SU-DHL-6 (cell line): ENCODE data around the gene WFDC10B.

Experiments
- H2AFZ ChIP-seq: fragments of 200-600 bp; sonication (generic); 2 replicates; pipeline ENCODE4 v1.6.1; 2014; ENCODE audit warnings: low read depth, mild to moderate bottlenecking, moderate library complexity, mixed read lengths, antibody characterized with exemption, low read length; ENCODE audit not compliant: severe bottlenecking
- H3F3A ChIP-seq: fragments of 200-600 bp; shearing (Covaris generic); 2 replicates; pipeline ENCODE4 v1.6.0; 2016; ENCODE audit warnings: antibody characterized with exemption, mild to moderate bottlenecking; ENCODE audit not compliant: insufficient read depth
- H3K27ac ChIP-seq: fragments of 200-600 bp; sonication (generic); 2 replicates; pipeline ENCODE4 v1.5.1; 2016; ENCODE audit warnings: low read depth, mild to moderate bottlenecking, low read length, moderate library complexity, mixed read lengths
- H3K27me3 ChIP-seq: fragments of 200-600 bp; sonication (generic), shearing (Covaris generic); 2 replicates; pipeline ENCODE4 v1.6.0; 2014; ENCODE audit warnings: mild to moderate bottlenecking, low read length
- H3K36me3 ChIP-seq: fragments of 200-600 bp; sonication (generic); 2 replicates; pipeline ENCODE4 v1.6.1; 2014; ENCODE audit warnings: mild to moderate bottlenecking, low read length, mixed read lengths
- H3K4me2 ChIP-seq: fragments of 300-600, 200-600 bp; shearing (Covaris generic), sonication (generic); 2 replicates; pipeline ENCODE4 v1.6.0; 2014; ENCODE audit warnings: low read length, low read depth, mild to moderate bottlenecking; ENCODE audit not compliant: poor library complexity, severe bottlenecking
- H3K4me3 ChIP-seq: fragments of 200-600 bp; sonication (generic); 2 replicates; pipeline ENCODE4 v1.5.1; 2014; ENCODE audit warnings: antibody characterized with exemption, low read length, mild to moderate bottlenecking, mixed read lengths; ENCODE audit not compliant: insufficient read depth, poor library complexity, severe bottlenecking
- H3K79me2 ChIP-seq: fragments of 200-600 bp; sonication (generic); 2 replicates; pipeline ENCODE4 v1.6.1; 2014; ENCODE audit warnings: mild to moderate bottlenecking, low read length, moderate library complexity; ENCODE audit not compliant: insufficient read depth
- H3K9ac ChIP-seq: fragments of 200-600 bp; sonication (generic); 2 replicates; pipeline ENCODE4 v1.7.0; 2014; ENCODE audit warnings: mild to moderate bottlenecking, low read length
- H3K9me2 ChIP-seq: fragments of 200-600 bp; sonication (generic); replicated peaks from 2 replicates; pipeline ENCODE4 v1.6.1; 2014; ENCODE audit warnings: low read length; ENCODE audit not compliant: insufficient read depth
- H3K9me3 ChIP-seq: fragments of 200-600 bp; sonication (generic); 2 replicates; pipeline ENCODE4 v1.6.1; 2014; ENCODE audit warnings: low read length, mixed read lengths; ENCODE audit not compliant: insufficient read depth
- H4K20me1 ChIP-seq: fragments of 200-600 bp; sonication (generic); 2 replicates; pipeline ENCODE4 v1.6.1; 2014; ENCODE audit warnings: low read depth, mild to moderate bottlenecking, antibody characterized with exemption, low read length, moderate library complexity, mixed read lengths
- EZH2phosphoT487 ChIP-seq: fragments of 200-600 bp; sonication (generic), shearing (Covaris generic); conservative IDR thresholded peaks from 2 replicates; pipeline ENCODE4 v1.6.1; 2018; ENCODE audit warnings: mild to moderate bottlenecking, antibody characterized with exemption, low read length, moderate library complexity, mixed read lengths
- TF ChIP-seq, protein P1 (sequence below): fragments of 200-600 bp; sonication (generic); IDR thresholded peaks from one replicate; pipeline ENCODE4 v1.5.1; 2017; ENCODE audit warnings: antibody characterized with exemption, mild to moderate bottlenecking, low read length, moderate library complexity; ENCODE audit not compliant: insufficient read depth, poor library complexity, severe bottlenecking

WFDC10B gene

DNA sequence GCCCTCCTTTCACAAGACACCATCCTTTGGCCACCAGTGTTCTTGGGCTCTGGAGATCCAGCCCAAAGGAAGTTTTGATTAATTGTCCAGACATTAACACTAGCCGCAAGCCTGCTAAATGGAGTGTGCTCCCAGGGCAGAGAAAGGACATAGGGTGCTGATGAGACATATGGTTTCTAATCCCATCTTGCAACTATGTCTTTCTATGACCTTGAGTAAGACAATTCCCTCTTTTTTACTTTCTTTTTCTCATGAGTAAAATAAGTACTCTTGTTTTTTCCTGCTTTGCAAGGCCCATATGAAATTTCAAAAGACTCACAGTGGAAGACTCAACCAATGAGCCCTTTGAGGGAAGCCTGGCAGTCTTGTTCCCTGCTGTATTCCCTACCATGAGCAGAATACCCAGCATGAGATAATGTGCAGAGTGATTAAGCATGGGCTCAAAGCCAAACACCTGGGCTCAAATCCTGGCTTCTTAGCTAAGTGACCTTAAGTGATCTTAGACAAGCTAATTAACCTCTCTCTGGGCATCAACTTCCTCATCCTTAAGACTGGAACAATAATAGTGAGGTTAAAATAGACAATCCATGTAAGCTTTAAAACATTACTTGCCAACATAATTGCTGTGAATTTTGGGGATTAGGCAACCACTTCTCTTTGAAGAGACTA, at the start of gene WFDC10B:
Gene WFDC10B, minus strand, starts transcription at position 51 of the 669 bp plus-strand sequence. CDS start 19,027 bp downstream, outside the sequence.
- no peak within 1 kb of the TSS for H3K4me2 ChIP-seq

DNA sequence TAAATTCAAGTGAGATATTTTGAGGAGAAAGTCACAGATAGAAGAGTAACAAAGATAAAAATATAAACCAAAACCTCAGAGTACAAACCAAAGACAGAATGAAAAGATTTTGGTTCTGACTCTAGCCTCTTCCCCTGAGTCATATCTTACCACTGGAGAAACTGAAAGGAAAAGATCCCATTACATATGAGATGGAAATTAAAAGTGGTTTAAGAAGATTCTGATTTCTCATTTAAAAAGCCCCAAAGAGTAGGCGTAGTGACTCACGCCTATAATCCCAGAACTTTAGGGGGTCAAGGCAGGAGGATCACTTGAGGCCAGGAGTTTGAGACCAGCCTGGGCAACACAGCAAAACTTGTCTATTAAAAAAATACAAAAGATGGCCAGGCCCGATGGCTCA, 47.9 kb upstream of the WFDC10B start:
- Histone ChIP-seq H3K4me3 (no peak overlapping the region), H3K36me3 (no peaks in the 10 kb centered on the region), H3K9ac (no peak overlapping the region), H3K9me3 (no peaks in the 10 kb centered on the region), H4K20me1 (no peaks in the 10 kb centered on the region), H3K27ac (no peak overlapping the region), H3F3A (no peaks in the 10 kb centered on the region), H3K27me3 (no peaks in the 10 kb centered on the region), H3K79me2 (no peaks in the 10 kb centered on the region), H3K9me2 (no peaks in the 10 kb centered on the region), H3K4me2 (no peak overlapping the region), H2AFZ (no peak overlapping the region)
- TF ChIP-seq, protein P1, sequence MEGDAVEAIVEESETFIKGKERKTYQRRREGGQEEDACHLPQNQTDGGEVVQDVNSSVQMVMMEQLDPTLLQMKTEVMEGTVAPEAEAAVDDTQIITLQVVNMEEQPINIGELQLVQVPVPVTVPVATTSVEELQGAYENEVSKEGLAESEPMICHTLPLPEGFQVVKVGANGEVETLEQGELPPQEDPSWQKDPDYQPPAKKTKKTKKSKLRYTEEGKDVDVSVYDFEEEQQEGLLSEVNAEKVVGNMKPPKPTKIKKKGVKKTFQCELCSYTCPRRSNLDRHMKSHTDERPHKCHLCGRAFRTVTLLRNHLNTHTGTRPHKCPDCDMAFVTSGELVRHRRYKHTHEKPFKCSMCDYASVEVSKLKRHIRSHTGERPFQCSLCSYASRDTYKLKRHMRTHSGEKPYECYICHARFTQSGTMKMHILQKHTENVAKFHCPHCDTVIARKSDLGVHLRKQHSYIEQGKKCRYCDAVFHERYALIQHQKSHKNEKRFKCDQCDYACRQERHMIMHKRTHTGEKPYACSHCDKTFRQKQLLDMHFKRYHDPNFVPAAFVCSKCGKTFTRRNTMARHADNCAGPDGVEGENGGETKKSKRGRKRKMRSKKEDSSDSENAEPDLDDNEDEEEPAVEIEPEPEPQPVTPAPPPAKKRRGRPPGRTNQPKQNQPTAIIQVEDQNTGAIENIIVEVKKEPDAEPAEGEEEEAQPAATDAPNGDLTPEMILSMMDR, result no peak
- no peak for TF ChIP-seq EZH2phosphoT487

More for the DNA sequence above, at the start of gene WFDC10B:
- H2AFZ ChIP-seq, result no peak within 1 kb of the TSS
- no peaks in the 10 kb centered on the region for H3K27me3 ChIP-seq
- H4K20me1 ChIP-seq, result no peaks in the 10 kb centered on the region
- H3K9me2 ChIP-seq, result no peaks in the 10 kb centered on the region
- H3K36me3 ChIP-seq, result no peaks in the 10 kb centered on the region
- H3F3A ChIP-seq, result no peaks in the 10 kb centered on the region
- no peaks in the 10 kb centered on the region for H3K79me2 ChIP-seq
- no peak within 1 kb of the TSS for H3K9ac ChIP-seq
- TF ChIP-seq EZH2phosphoT487, result no peak
- TF ChIP-seq, protein P1, result no peak
- H3K27ac ChIP-seq, result no peak within 1 kb of the TSS
- no peak within 1 kb of the TSS for H3K4me3 ChIP-seq
- no peaks in the 10 kb centered on the region for H3K9me3 ChIP-seq

DNA sequence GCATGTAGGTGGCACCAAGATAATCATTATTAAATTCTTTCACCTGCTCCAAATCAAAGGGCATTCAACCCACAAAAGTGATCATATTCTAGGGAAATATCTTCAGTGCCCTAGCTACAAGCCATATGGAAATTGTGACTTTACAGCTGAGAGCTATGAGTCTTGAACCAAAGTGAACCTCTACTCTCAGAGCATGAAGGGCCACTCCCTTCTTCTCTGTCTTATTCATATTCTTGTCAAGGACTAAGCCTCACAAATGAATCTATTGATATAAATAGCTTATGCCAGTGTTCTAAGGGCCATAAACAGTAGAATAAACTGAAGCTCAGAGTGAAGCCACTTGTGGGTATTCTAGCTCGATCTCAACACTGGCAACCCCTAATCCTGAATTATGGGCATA, 46.9 kb upstream of the WFDC10B start:
- TF ChIP-seq, protein P1, result no peak
- TF ChIP-seq EZH2phosphoT487, result no peak
- Histone ChIP-seq H3K4me3 (no peak overlapping the region), H3K9ac (no peak overlapping the region), H3F3A (no peaks in the 10 kb centered on the region), H3K36me3 (no peaks in the 10 kb centered on the region), H3K79me2 (no peaks in the 10 kb centered on the region), H3K27ac (no peak overlapping the region), H3K9me2 (no peaks in the 10 kb centered on the region), H3K9me3 (no peaks in the 10 kb centered on the region), H3K4me2 (no peak overlapping the region), H2AFZ (no peak overlapping the region), H3K27me3 (no peaks in the 10 kb centered on the region), H4K20me1 (no peaks in the 10 kb centered on the region)
